ENCODE measurements around the gene ABHD12B. TPM values are rescaled to one million over a fixed set of nuclear protein-coding genes. Genes with fewer than 3 reads are reported as not detected.

The ABHD12B gene
- total and polyA plus RNA-seq, 2 of the 13 experiments (the other 11 are each of a cell fraction or from before 2014, with no cell fraction given): not detected

GRCh38 chr14:50943261-50943942 lies 71.5 kb downstream of the ABHD12B start (continued):
- TF ChIP-seq ZNF124 (CRISPR knock-in tag; IDR thresholded peaks at IDR 0.05): no peak
- no peak for TF ChIP-seq RBM39 (IDR thresholded peaks at IDR 0.05; ENCODE audit: low read depth, low read length, poor library complexity, severe bottlenecking)
- no peak for TF ChIP-seq ZNF678 (CRISPR knock-in tag; IDR thresholded peaks at IDR 0.05)
- TF ChIP-seq FOXJ3 (CRISPR knock-in tag; IDR thresholded peaks at IDR 0.05; ENCODE audit: borderline replicate concordance): 0 out of 2 replicates have a peak, but pooled peaks have one; percentile 13
- TF ChIP-seq, protein P1, sequence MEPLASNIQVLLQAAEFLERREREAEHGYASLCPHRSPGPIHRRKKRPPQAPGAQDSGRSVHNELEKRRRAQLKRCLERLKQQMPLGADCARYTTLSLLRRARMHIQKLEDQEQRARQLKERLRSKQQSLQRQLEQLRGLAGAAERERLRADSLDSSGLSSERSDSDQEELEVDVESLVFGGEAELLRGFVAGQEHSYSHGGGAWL (CRISPR knock-in tag; IDR thresholded peaks at IDR 0.05): no peak; the same call in 1 of the 2 replicates
- TF ChIP-seq, protein P2, sequence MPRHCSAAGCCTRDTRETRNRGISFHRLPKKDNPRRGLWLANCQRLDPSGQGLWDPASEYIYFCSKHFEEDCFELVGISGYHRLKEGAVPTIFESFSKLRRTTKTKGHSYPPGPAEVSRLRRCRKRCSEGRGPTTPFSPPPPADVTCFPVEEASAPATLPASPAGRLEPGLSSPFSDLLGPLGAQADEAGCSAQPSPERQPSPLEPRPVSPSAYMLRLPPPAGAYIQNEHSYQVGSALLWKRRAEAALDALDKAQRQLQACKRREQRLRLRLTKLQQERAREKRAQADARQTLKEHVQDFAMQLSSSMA (CRISPR knock-in tag; IDR thresholded peaks at IDR 0.05): no peak
- no peak for TF ChIP-seq PCBP1 (IDR thresholded peaks at IDR 0.05; ENCODE audit: borderline replicate concordance, low read depth, low read length)
- no peak for TF ChIP-seq DR1 (CRISPR knock-in tag; IDR thresholded peaks at IDR 0.05)

GRCh38 chr14:50943943-50944646 lies 72.2 kb downstream of the ABHD12B start, which contains the start of gene PYGL:
TSS of gene PYGL (minus strand) at chr14:50944483. CDS start at chr14:50944403, 80 bp downstream.
- 0 out of 2 replicates have a peak, but pooled peaks cover 8% of the 10 kb centered on the region for H4K20me1 ChIP-seq (ENCODE audit: insufficient read depth, low read length)
- H3K27me3 ChIP-seq (ENCODE audit: control insufficient read depth in 1 of 2, insufficient read depth in 2 of 2, low read length in 2 of 2): no peaks in the 10 kb centered on the region
- in situ Hi-C loops (cut with HindIII; ENCODE audit: extremely low pct_ligation_motif_present, low pct_unique_long_range_greater_than_20kb): no loop called here
- CTCF ChIA-PET (ENCODE audit: low intra/inter-chr PET ratio, low total read pairs): no interaction called here
- H3K9me3 ChIP-seq (ENCODE audit: low read length): no peaks in the 10 kb centered on the region
- peaks cover 3 to 9% of the 10 kb centered on the region in 2 experiments; a peak in 2 of 5 replicates for H3K36me3 ChIP-seq (replicated peaks in 1 of 2; ENCODE audit: control insufficient read depth in 1 of 2, insufficient read depth in 2 of 2, low read length in 2 of 2)
- peak within 1 kb of the TSS; percentile 85 for H3K4me2 ChIP-seq (ENCODE audit: low read depth, low read length)
- peak within 1 kb of the TSS; percentile 84 to 92 (median 91) for H3K4me3 ChIP-seq (replicated peaks in 1 of 3; ENCODE audit: insufficient read depth in 1 of 3, low read depth in 2 of 3, low read length in 3 of 3)
- BruUV-seq (replicated peaks): no TSS peak
- H3K9ac ChIP-seq (ENCODE audit: insufficient read depth, low read depth, low read length): peak within 1 kb of the TSS; percentile 92
- H3K79me2 ChIP-seq (ENCODE audit: insufficient read depth, low read length): peaks cover 32% of the 10 kb centered on the region
- H2AFZ ChIP-seq (ENCODE audit: low read length): no peak within 1 kb of the TSS
- FAIRE-seq (no peak), ATAC-seq (peak; percentile 88), DNase-seq (ENCODE audit: low spot score) (peak; percentile 55)
- 3% methylated on average over 6 of the region's 74 CpGs for WGBS (ENCODE audit: low lambda C conversion rate)
- peak within 1 kb of the TSS; percentile 99 for H3K27ac ChIP-seq (ENCODE audit: extremely low read length, insufficient read depth, low read length)
- POLR2A ChIA-PET: interaction anchor here (0.8 to 3.8 kb wide), 16 partner anchors 8 to 632 kb away, joined by 3 to 44 read pairs (median 4); partner anchors contain the start of genes DMAC2L, L2HGDH, NIN and SAV1
- peaks cover 47% of the 10 kb centered on the region for H3K4me1 ChIP-seq (ENCODE audit: insufficient read depth, low read length)
- intact Hi-C loops (cut with micrococcal nuclease; ENCODE audit: unreplicated experiment): loop anchor here (1.0 to 10.0 kb wide), 2 partner anchors 9 to 329 kb away; no protein-coding TSS in a partner anchor
- TF ChIP-seq RBM39 (IDR thresholded peaks at IDR 0.05; ENCODE audit: low read depth, low read length, poor library complexity, severe bottlenecking) (peak; percentile 83), ZNF460 (CRISPR knock-in tag; IDR thresholded peaks at IDR 0.05; ENCODE audit: borderline replicate concordance) (no peak), DMAP1 (CRISPR knock-in tag; IDR thresholded peaks at IDR 0.05) (peak; percentile 69; the same call in 1 of the 2 replicates), SRSF1 (optimal IDR thresholded peaks at IDR 0.05; ENCODE audit: low read depth, low read length) (no peak), SP2 (CRISPR knock-in tag; IDR thresholded peaks at IDR 0.05) (no peak), ZMYM2 (CRISPR knock-in tag; IDR thresholded peaks at IDR 0.05) (no peak), SALL1 (CRISPR knock-in tag; IDR thresholded peaks at IDR 0.05) (peak; percentile 53; the same call in 1 of the 2 replicates), ZFAT (CRISPR knock-in tag; conservative IDR thresholded peaks at IDR 0.05) (0 out of 2 replicates have a peak, but pooled peaks have one; percentile 56), ZNF564 (CRISPR knock-in tag; IDR thresholded peaks at IDR 0.05) (0 out of 2 replicates have a peak, but pooled peaks have one; percentile 59)
- TF ChIP-seq, protein P3, sequence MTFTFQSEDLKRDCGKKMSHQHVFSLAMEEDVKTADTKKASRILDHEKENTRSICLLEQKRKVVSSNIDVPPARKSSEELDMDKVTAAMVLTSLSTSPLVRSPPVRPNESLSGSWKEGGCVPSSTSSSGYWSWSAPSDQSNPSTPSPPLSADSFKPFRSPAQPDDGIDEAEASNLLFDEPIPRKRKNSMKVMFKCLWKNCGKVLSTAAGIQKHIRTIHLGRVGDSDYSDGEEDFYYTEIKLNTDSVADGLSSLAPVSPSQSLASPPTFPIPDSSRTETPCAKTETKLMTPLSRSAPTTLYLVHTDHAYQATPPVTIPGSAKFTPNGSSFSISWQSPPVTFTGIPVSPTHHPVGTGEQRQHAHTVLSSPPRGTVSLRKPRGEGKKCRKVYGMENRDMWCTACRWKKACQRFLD (CRISPR knock-in tag; IDR thresholded peaks at IDR 0.05; ENCODE audit: borderline replicate concordance): peak; percentile 79; the same call in 1 of the 2 replicates
